Effector memory CD4-positive, alpha-beta T cell (primary cell): Measurements from ENCODE around the gene PPP2CA.
A peak's percentile ranks its signal among the peaks of the same experiment; 100 is the strongest.

Experiments used
- DNase-seq, 3 donors: peaks; one replicate each; pipeline ENCODE4 v3.0.0-alpha.2; 2020
- H3K27ac ChIP-seq: 2 replicates; pipeline ENCODE4 v1.7.0; 2013; ENCODE audit warnings: mild to moderate bottlenecking, low read length, moderate library complexity; ENCODE audit not compliant: insufficient read depth, poor library complexity, severe bottlenecking
- H3K27me3 ChIP-seq: replicated peaks from 2 replicates; pipeline ENCODE4 v1.7.0; 2013; ENCODE audit warnings: mild to moderate bottlenecking, low read length; ENCODE audit not compliant: insufficient read depth, control insufficient read depth, poor library complexity, severe bottlenecking
- H3K36me3 ChIP-seq: 2 replicates; pipeline ENCODE4 v1.7.0; 2013; ENCODE audit warnings: mild to moderate bottlenecking, low read length, moderate library complexity; ENCODE audit not compliant: control insufficient read depth, insufficient read depth
- H3K4me1 ChIP-seq: 2 replicates; pipeline ENCODE4 v1.7.0; 2013; ENCODE audit warnings: low read length, mild to moderate bottlenecking; ENCODE audit not compliant: control insufficient read depth, insufficient read depth, poor library complexity, severe bottlenecking
- H3K4me3 ChIP-seq: 2 replicates; pipeline ENCODE4 v1.7.0; 2013; ENCODE audit warnings: low read length, low read depth, mild to moderate bottlenecking; ENCODE audit not compliant: insufficient read depth, poor library complexity, severe bottlenecking
- H3K9me3 ChIP-seq: 2 replicates; pipeline ENCODE4 v1.7.0; 2013; ENCODE audit warnings: mild to moderate bottlenecking, low read length, moderate library complexity; ENCODE audit not compliant: control insufficient read depth

PPP2CA gene

DNA sequence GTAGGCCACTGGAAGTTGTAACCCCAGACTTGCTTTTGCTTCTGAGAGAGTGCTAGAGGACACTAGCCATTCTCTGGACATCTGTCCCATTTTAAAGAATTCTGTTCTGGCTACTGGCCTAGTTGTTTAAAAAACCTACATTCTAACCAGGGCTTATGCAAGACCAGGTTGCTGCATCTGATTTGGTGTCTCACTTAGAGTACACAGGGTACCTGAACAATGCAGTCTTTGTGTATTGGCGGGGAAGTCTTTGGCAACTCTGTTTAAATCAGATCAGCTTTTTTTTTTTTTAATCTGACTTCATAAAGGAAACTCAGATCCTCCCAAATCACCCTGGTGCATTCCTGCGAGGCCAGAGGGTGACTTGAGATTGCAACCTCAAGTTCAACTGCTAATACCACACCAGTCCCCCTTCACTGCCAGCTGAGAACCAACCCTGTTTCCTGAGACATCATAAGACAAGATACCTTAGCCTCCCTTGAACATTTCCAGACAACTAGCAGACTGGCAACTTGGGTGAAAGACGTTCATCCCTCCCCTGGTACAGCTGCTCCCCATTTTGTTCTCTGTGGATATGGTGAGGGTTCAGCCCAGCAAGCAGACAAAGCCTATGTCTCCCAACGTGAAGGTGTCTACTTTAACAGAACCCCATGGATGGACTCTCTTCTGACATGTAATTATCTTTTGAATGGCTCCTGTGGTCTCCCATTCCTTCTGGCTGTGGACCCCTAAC lies 76.1 kb downstream of the PPP2CA start:
- DNase-seq: no peak
- no peak overlapping the region for H3K4me3 ChIP-seq
- peaks cover 39% of the 10 kb centered on the region for H3K36me3 ChIP-seq
- no peaks in the 10 kb centered on the region for H3K9me3 ChIP-seq
- peaks cover 21% of the 10 kb centered on the region for H3K4me1 ChIP-seq
- peak overlapping the region; percentile 29 for H3K27ac ChIP-seq
- H3K27me3 ChIP-seq: no peaks in the 10 kb centered on the region

GRCh38 chr5:134148986-134149539 lies 76.8 kb downstream of the PPP2CA start:
- H3K4me3 ChIP-seq: no peak overlapping the region
- H3K27me3 ChIP-seq: no peaks in the 10 kb centered on the region
- peaks cover 21% of the 10 kb centered on the region for H3K4me1 ChIP-seq
- H3K9me3 ChIP-seq: no peaks in the 10 kb centered on the region
- DNase-seq: no peak
- H3K27ac ChIP-seq: no peak overlapping the region
- H3K36me3 ChIP-seq: peaks cover 44% of the 10 kb centered on the region

GRCh38 chr5:134148316-134148715 lies 77.6 kb downstream of the PPP2CA start:
- Histone ChIP-seq H3K36me3 (peaks cover 46% of the 10 kb centered on the region), H3K9me3 (no peaks in the 10 kb centered on the region), H3K4me3 (no peak overlapping the region), H3K4me1 (peaks cover 21% of the 10 kb centered on the region), H3K27ac (no peak overlapping the region), H3K27me3 (no peaks in the 10 kb centered on the region)
- DNase-seq: no peak

- Histone ChIP-seq H3K27ac (peak overlapping the region; percentile 14), H3K4me3 (no peak overlapping the region), H3K9me3 (no peaks in the 10 kb centered on the region), H3K4me1 (peaks cover 17% of the 10 kb centered on the region), H3K36me3 (peaks cover 55% of the 10 kb centered on the region), H3K27me3 (no peaks in the 10 kb centered on the region)
- no peak for DNase-seq
Measured at GRCh38 chr5:134146651-134147518, 79.0 kb downstream of the PPP2CA start.

DNA sequence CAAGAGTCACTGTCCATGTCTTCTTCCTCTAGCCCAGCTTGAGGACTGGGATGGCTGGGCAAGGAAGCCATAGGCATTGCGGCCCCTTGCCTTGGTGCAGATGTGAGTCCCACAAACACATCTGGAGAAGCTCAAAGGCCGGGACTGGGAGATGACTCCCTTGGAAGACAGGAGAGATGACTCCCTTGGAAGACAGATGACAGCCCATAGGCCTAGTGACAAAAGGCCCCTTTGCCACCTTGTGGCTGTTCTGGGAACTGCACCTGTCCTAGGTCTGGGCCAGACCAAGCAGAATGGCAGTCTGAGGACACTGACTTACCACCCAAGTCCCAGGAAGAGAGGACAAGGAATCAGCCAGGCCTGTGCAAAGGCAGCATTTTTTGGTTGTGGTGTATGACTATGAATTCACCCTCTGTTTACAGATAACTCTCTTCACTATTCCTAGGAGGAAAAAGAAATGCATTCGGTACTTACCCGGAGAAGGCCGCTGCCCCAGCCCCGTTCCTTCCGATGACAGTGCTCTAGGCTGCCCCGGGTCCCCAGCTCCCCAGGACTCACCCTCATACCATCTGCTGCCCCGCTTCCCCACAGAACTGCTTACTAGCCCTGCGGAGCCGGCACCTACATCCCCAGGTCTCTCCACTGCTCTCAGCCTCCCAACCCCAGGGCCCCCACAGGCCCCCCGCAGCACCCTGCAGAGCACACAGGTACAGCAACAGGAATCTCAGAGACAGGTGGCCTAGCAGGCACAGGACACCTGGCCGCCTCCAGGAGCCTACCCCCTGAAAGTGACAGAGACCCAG lies 79.9 kb downstream of the PPP2CA start:
- Histone ChIP-seq H3K4me1 (peaks cover 11% of the 10 kb centered on the region), H3K27ac (peak overlapping the region; percentile 20), H3K4me3 (no peak overlapping the region), H3K9me3 (no peaks in the 10 kb centered on the region), H3K27me3 (no peaks in the 10 kb centered on the region), H3K36me3 (peaks cover 64% of the 10 kb centered on the region)
- DNase-seq: peak; percentile 66 to 72 (median 69)

GRCh38 chr5:134145041-134145757 lies 80.7 kb downstream of the PPP2CA start:
- Histone ChIP-seq H3K4me1 (peaks cover 6% of the 10 kb centered on the region), H3K27me3 (no peaks in the 10 kb centered on the region), H3K4me3 (no peak overlapping the region), H3K27ac (peak overlapping the region; percentile 20), H3K36me3 (peaks cover 72% of the 10 kb centered on the region), H3K9me3 (no peaks in the 10 kb centered on the region)
- DNase-seq: no peak
